NCI-H2196 treated with DMSO at 0.1 percent for 48 hours (cell line): ENCODE results near the gene ZDHHC1.
"Not testable (repeated sequence)": the region's sequence is repeated elsewhere in the genome, so short reads cannot be mapped to it uniquely, and the experiment has no call there.

ENCODE experiments used
- DNase-seq: peaks from one replicate; lab custom pipeline; 2025; ENCODE audit not compliant: unreplicated experiment; lab: John Stamatoyannopoulos, UW

Gene ZDHHC1

DNA sequence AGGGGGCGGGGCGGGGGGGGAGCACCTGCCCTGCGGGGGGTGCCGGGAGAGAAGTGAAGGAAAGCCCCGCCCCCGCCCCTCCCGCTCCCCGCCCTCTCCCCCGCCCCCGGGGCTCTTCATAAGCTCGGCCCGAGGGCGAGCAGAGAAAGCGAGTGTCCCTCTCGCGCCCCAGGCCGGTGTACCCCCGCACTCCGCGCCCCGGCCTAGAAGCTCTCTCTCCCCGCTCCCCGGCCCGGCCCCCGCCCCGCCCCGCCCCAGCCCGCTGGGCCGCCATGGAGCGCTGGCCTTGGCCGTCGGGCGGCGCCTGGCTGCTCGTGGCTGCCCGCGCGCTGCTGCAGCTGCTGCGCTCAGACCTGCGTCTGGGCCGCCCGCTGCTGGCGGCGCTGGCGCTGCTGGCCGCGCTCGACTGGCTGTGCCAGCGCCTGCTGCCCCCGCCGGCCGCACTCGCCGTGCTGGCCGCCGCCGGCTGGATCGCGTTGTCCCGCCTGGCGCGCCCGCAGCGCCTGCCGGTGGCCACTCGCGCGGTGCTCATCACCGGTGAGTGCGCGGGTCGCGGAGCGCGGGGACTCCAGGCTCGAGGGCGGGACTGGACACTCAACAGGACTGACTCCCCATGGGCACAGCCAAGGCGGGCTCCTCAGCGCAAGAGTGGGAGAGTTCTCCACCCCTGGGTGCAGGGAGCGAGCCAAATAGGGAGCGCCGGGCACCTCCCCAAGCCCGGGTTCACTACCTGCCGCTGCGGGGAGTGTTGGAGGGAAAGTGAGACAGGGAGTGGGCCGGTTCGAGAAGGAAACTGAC lies 14.9 kb upstream of the ZDHHC1 start, which contains the start of gene HSD11B2:
HSD11B2 (plus strand) TSS at position 145 of the 798 bp plus-strand sequence; CDS start at position 273, 128 bp downstream.
- no peak for DNase-seq

DNA sequence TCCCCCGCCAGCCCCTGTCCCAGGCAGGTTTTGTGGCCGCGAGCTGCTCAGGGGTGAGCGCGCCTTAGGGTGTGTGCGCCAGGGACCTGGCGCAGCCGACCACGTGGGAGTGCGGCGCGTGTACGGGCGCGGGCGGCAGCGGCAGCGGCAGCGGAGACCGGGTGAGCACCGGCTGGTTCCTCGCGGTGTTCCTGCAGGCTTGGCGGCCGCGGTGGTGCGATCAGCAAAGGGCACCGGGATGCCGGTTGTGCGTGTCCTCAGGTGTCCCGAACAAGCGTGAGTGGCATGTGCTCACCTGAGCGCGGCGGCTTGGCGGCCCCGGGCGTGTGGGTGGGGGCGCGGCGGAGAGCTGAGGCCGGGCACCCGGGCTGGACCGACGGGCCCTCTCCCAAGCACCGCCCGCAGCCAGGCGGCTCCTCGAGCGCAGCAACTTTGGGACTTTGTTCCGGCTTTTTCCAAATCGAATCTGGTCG lies 14.3 kb upstream of the ZDHHC1 start:
- DNase-seq: no peak

- no peak for DNase-seq
Observed at GRCh38 chr16:67429799-67430503, 13.7 kb upstream of the ZDHHC1 start.

DNA sequence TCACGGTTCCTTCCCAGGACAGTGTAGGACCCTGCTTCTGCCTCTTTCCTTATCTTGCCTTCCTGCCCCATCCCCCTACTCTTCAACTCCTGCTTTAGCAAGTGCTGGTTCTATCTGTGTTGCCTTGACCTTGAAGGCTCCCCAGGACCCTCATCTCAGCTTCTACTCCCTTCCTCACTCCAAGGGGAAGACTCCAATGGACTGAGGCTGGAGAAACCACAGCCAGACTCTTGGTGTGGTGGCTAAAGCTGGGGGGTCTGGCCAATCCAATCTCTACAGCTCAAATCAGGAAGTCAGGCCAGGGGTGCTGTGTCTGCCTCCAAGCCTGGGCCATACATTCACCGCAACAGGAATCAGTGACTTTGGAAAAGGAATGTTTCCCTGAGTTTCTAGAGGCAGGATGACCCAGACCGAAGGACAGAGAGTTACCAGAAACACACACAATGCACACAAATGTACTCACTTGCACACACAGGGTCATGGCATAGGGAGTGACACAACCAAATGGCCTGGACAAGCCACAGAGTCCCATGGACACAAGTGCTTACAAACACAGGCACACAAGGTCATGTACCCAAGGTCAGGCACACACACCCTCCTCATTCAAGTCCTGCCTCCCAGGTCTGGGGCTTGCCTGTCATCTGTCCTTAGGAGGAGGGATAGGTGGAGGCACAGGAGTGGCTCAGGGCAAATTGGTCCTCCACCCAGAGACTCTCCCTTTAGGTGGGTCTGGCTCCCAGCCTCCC lies 12.9 kb upstream of the ZDHHC1 start:
- no peak for DNase-seq

- peak; percentile 9 for DNase-seq
Observed at GRCh38 chr16:67428146-67428731, 12.0 kb upstream of the ZDHHC1 start.

- no peak for DNase-seq
Observed at GRCh38 chr16:67426950-67427349, 10.7 kb upstream of the ZDHHC1 start.

GRCh38 chr16:67426022-67426421 lies 9.7 kb upstream of the ZDHHC1 start:
- DNase-seq: no peak

GRCh38 chr16:67425580-67425979 lies 9.3 kb upstream of the ZDHHC1 start:
- no peak for DNase-seq

DNA sequence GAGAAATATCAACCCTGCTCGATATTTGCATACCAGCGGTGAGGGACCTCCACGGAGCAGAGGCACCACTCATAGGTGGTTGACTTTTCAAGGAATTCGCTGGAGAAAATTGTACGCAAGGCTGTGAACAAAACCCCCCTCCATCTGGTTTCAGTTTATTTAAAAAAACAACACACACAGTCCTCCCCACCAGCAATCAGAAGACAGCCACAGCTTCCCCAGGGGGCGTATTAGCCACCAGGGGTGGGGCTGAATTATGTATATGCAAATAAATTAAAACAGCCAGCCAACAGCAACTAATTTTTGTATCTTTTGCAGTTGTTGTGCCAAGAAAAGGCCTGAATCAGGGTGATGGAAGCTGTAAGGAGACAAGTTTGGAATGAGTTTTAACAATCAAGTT lies 8.8 kb upstream of the ZDHHC1 start:
- DNase-seq: no peak

DNA sequence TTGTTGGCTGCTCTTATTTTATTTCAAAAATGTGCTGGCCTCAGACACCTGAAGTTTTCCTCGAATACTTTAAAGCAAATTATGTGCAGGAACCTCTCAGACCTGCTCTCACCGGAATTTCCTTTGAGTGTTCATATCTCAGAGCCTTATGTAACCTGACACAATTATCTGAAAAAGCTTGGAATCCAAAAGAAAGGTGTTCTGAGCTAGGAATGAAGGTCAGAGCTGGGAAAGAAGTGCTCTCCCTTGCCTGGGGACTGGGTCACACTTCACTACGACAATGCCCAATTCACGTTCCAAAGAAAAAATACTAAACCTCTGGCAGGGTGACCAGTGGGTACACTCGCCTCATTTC lies 8.0 kb upstream of the ZDHHC1 start:
- no peak for DNase-seq

- no peak for DNase-seq
Observed at GRCh38 chr16:67423611-67424260, 7.5 kb upstream of the ZDHHC1 start.

- no peak for DNase-seq
Observed at GRCh38 chr16:67423015-67423414, 6.7 kb upstream of the ZDHHC1 start.

GRCh38 chr16:67421030-67421429 lies 4.8 kb upstream of the ZDHHC1 start:
- no peak for DNase-seq

- no peak for DNase-seq
Observed at GRCh38 chr16:67419931-67420330, 3.7 kb upstream of the ZDHHC1 start.

- no peak for DNase-seq
Observed at GRCh38 chr16:67419502-67419901, 3.2 kb upstream of the ZDHHC1 start.

DNA sequence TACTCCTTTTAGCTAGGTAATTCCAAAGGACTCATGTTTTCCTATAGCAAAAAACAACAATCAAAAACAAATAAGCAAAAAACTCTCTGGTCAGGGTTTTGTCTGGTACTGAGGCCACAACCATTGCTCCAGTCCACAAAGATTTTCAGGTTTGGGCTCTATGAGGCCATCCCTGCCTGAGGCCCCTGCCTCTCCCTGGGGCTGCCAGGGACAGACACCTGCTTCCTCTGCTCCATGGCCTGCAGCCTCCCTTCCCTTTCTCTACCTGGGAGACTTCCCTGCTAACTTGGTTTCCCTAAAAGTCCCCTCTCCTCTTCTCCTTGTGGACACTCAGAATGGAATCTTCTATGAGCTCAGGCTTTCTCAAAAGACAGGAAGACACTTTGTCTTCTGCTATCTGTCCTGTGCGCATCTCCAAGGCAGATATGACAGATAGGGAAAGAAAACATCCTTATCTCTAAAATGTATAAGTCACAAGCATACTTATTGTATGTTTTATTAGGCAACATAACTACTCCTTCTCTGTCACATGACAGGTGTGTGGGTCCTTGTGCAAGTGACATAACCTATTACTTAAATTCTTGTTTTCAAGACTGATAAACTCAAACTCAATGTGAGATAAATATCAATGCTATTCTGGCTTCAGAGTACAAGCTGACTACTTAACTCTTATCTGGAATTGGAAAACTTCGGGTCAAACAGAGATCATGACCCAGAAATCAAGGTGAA lies 1.2 kb upstream of the ZDHHC1 start:
- DNase-seq: no peak

DNA sequence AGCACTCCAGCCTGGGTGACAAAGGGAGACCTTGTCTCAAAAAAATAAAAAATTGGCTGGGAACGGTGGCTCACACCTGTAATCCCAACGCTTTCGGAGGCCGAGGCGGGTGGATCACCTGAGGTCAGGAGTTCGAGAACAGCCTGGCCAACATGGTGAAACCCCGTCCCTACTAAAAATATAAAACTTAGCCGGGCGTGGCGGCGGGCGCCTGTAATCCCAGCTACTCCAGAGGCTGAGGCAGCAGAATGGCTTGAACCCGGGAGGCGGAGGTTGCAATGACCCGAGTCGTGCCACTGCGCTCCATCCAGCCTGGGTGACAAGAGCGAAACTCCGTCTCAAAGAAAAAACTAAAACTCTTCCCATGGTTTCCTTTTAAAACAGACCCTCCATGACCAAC lies 856 bp downstream of the ZDHHC1 start:
- not testable (repeated sequence) for DNase-seq

GRCh38 chr16:67413978-67414911 lies 2.0 kb downstream of the ZDHHC1 start:
- DNase-seq: no peak

GRCh38 chr16:67412294-67412693 lies 4.0 kb downstream of the ZDHHC1 start:
- no peak for DNase-seq
